Thyroid gland (tissue), 4 donors: ENCODE results near the gene TNFSF4.

Experiments
- CTCF ChIP-seq, 6 experiments: fragments of 200-600 bp in 3 of 6; fragments of 450-650 bp in 3 of 6; sonication (generic) in 3 of 6; IDR thresholded peaks; one replicate each; pipeline ENCODE4 v1.5.1; 2016 to 2019; ENCODE audit warnings: antibody characterized with exemption in 6 of 6, mild to moderate bottlenecking in 2 of 6, inconsistent platforms in 1 of 6, moderate library complexity in 1 of 6
- POLR2A ChIP-seq, 2 donors: fragments of 450-650 bp; IDR thresholded peaks; one replicate each; pipeline ENCODE4 v1.6.1; 2017; ENCODE audit warnings: antibody characterized with exemption in 2 of 2, mild to moderate bottlenecking in 2 of 2, moderate library complexity in 1 of 2

- TF ChIP-seq CTCF (IDR thresholded peaks at IDR 0.05) = no peak
- TF ChIP-seq POLR2A (IDR thresholded peaks at IDR 0.05) = no peak
Measured at GRCh38 chr1:173153503-173153902, 53.6 kb downstream of the TNFSF4 start.
